Upper lobe of right lung (tissue), 1 donor: ENCODE data around the gene IRF2BP1. TPM values are rescaled to one million over a fixed set of nuclear protein-coding genes. Genes with fewer than 3 reads are reported as not detected.

Experiments
- ATAC-seq: fragments of 200-7000 bp; cut with Tn5 transposase; one replicate; pipeline ENCODE4 v1.9.1; 2020; ENCODE audit warnings: mild to moderate bottlenecking, moderate library complexity
- DNase-seq: peaks from one replicate; pipeline ENCODE4 v3.0.0-alpha.2; 2020
- H3K27ac ChIP-seq: fragments of 200-600 bp; one replicate; pipeline ENCODE4 v1.8.0; 2022
- H3K27me3 ChIP-seq: fragments of 200-600 bp; one replicate; pipeline ENCODE4 v1.8.0; 2022; ENCODE audit warnings: mild to moderate bottlenecking
- H3K36me3 ChIP-seq: fragments of 200-600 bp; one replicate; pipeline ENCODE4 v1.8.0; 2022
- H3K4me1 ChIP-seq: fragments of 200-600 bp; one replicate; pipeline ENCODE4 v1.8.0; 2022
- H3K4me3 ChIP-seq: fragments of 200-600 bp; one replicate; pipeline ENCODE4 v1.8.0; 2022; ENCODE audit warnings: mild to moderate bottlenecking
- H3K9me3 ChIP-seq: fragments of 200-600 bp; one replicate; pipeline ENCODE4 v1.8.0; 2022
- intact Hi-C: fragments of 100-400 bp; cut with DNase I; formaldehyde crosslinking; loops from one replicate; pipeline ENCODE4 v1.11.0; 2022
- total RNA-seq: library from RNA; stranded (reverse); fragmentation: NEBNext Ultra II Directional; extraction: Animal tissue kit (Norgen Biotek cat#: 25700); gene quantifications from one replicate; pipeline ENCODE4 v1.2.1, GENCODE V29; 2021
- TF ChIP-seq, protein P1 (sequence below): fragments of 200-600 bp; IDR thresholded peaks from one replicate; pipeline ENCODE4 v1.8.0; 2022; ENCODE audit warnings: antibody characterized with exemption
- donor health status: DM: no; HTN: yes; CAD: no; lungs with severe emphysema.

The IRF2BP1 gene
- total RNA-seq, 1 donor from 2014 or later = 25.0 TPM

DNA sequence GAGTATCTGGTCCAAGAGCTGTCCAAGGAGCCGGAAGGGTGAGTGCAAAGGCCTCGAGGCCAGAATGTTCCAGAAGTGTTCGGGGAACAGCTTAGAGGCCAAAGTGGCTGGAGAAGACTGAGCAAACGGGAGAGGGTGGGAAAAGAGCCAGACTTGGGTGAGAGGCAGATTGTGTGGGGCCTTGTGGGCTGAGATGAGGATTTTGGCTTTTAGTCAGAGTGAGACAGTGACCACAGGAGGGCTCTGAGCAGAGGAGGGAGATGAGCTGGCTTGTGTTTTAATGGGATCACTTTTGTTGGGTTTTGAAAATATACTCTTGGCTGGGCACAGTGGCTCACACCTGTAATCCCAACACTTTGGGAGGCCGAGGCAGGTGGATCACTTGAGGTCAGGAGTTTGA, 23.0 kb upstream of the IRF2BP1 start:
- Histone ChIP-seq H3K4me3 (no peak overlapping the region), H3K36me3 (no peaks in the 10 kb centered on the region), H3K9me3 (no peaks in the 10 kb centered on the region), H3K4me1 (no peaks in the 10 kb centered on the region), H3K27ac (no peak overlapping the region), H3K27me3 (peaks cover 8% of the 10 kb centered on the region)
- TF ChIP-seq, protein P1, sequence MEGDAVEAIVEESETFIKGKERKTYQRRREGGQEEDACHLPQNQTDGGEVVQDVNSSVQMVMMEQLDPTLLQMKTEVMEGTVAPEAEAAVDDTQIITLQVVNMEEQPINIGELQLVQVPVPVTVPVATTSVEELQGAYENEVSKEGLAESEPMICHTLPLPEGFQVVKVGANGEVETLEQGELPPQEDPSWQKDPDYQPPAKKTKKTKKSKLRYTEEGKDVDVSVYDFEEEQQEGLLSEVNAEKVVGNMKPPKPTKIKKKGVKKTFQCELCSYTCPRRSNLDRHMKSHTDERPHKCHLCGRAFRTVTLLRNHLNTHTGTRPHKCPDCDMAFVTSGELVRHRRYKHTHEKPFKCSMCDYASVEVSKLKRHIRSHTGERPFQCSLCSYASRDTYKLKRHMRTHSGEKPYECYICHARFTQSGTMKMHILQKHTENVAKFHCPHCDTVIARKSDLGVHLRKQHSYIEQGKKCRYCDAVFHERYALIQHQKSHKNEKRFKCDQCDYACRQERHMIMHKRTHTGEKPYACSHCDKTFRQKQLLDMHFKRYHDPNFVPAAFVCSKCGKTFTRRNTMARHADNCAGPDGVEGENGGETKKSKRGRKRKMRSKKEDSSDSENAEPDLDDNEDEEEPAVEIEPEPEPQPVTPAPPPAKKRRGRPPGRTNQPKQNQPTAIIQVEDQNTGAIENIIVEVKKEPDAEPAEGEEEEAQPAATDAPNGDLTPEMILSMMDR = no peak
- intact Hi-C loops = no loop called here
- ATAC-seq (no peak), DNase-seq (no peak)

DNA sequence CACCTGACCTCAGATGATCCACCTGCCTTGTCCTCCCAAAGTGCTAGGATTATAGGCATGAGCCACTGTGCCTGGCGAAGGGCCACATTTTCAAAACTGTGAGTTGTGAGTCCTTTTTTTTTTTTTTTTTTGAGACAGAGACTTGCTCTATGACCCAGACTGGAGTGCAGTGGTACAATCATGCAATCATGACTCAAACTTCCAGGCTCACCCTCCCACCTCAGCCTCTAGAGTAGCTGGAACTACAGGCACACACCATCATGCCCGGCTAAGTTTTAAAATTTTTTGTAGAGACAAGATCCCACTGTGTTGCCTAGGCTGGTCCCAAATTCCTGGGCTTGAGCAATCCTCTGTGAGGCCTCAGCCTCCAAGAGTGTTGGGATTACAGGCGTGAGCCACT, 20.3 kb upstream of the IRF2BP1 start:
- intact Hi-C loops = no loop called here

DNA sequence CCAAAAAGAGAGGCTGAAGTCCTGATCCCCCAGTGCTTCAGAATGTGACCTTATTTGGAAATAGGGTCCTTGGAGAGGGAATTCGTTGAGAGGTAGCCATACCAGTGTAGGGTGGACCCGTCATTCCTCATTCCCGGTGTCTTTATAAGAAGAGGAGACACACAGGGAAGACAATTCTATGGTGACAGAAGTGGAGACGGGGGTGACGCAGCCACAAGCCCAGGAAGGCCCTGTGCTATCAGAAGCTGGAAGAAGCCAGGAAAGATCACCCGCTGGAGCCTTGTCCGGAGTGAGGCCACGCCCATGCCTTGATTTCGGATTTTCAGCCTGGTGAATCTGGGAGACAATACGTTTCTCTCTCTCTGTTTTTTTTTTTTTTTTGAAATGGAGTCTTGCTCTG, 19.1 kb upstream of the IRF2BP1 start:
- Histone ChIP-seq H3K9me3 (no peaks in the 10 kb centered on the region), H3K4me1 (peaks cover 8% of the 10 kb centered on the region), H3K4me3 (no peak overlapping the region), H3K36me3 (no peaks in the 10 kb centered on the region), H3K27ac (no peak overlapping the region), H3K27me3 (no peaks in the 10 kb centered on the region)
- DNase-seq = no peak
- intact Hi-C loops = no loop called here
- no peak for ATAC-seq
- TF ChIP-seq, protein P1 = no peak

More for the DNA sequence above, 20.3 kb upstream of the IRF2BP1 start:
- H3K27me3 ChIP-seq = peaks cover 8% of the 10 kb centered on the region
- DNase-seq (no peak), ATAC-seq (no peak)
- H3K27ac ChIP-seq = no peak overlapping the region
- no peak overlapping the region for H3K4me3 ChIP-seq
- TF ChIP-seq, protein P1 = no peak
- H3K9me3 ChIP-seq = no peaks in the 10 kb centered on the region
- no peaks in the 10 kb centered on the region for H3K36me3 ChIP-seq
- peaks cover 3% of the 10 kb centered on the region for H3K4me1 ChIP-seq

DNA sequence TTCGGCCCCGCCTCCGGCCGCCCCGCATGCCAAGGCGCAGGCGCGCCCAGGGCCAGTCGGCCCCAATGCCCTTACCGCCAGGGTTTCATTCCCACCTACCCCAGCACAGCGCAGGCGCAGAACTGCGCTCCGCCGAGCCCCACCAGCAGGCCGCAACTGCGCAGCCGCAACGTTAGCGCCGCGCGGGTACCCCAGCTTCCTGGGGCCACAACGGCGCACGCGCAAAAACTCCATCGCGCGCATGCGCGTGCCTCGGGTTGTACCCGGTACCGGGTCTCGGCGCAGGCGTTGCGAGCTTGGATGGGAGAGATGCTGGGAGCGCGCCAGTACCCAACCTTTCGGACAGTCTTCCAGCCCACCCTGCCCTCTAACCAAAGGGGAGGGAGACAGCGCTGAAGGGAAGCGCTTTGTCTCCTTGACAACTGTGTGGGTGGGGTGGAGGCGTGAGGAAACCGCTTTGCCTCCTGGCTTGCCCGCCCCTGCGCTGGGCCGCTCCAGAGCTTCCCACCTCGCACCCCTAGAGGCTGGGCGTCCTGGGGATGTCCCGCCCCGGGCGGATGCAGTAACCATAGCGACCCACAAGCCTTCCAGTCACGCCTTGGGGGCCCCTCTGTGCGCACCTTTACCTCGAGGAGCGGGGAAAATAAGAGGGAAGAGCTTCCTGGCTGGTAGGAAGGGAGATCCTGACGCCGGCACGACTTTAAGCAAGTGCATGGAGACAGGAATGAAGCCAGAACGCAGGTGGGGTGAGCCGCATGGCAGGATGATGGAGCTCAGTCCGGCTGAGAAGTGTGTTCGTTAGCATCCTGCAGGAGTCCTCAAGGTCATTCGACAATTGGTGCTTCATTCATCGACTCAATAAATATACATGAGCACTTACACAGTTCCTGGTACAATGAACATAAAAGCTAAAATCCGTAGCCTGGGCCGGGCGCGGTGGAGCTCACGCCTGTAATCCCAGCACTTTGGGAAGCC, 17.0 kb upstream of the IRF2BP1 start:
- Histone ChIP-seq H3K4me1 (peaks cover 8% of the 10 kb centered on the region), H3K9me3 (no peaks in the 10 kb centered on the region), H3K27me3 (no peaks in the 10 kb centered on the region), H3K36me3 (peaks cover 19% of the 10 kb centered on the region), H3K4me3 (peak overlapping the region; percentile 70), H3K27ac (peak overlapping the region; percentile 60)
- ATAC-seq (peak; percentile 96), DNase-seq (peak; percentile 100)
- TF ChIP-seq, protein P1 = no peak
- intact Hi-C loops = no loop called here

DNA sequence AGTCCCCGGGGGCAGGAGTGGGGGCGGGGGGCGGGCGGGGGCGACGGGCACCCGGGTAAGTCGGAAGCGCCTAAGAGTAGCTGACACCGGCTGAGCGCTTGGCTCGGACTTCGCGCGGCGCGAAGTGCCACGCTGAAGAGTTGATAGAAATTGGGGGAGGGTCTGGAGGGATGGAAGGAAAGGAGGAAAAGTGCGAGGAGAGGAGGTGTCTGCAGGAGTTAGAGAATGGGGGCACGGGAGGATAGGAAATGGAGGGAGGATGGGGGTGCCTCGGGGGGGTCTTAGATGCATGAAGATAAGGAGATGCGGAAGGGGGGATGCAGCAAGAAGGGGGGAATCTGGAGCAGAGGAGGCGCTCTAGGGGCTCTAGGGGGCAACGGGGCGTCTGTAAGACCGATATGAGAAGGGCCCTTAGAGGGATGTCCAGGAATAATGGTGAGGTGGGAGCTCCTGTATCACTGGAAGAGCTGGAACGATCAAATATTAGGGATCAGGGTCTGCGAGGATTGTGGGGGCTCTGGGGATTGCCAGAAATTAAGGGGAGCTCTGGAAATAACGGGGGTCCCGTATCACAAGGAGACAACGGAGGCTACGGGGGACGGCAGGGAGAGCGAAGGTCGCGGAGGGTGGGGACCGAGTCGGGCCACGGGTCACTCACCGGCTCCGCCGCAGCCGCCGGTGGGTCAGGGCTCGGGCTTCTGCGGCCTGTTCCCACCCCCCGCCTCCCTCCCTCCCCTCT, 16.1 kb upstream of the IRF2BP1 start, which contains the start of gene MYPOP:
Gene MYPOP, minus strand, starts transcription at position 702 of the 739 bp plus-strand sequence. CDS start 840 bp downstream, outside the sequence.
- DNase-seq (no peak), ATAC-seq (no peak)
- peaks cover 8% of the 10 kb centered on the region for H3K4me1 ChIP-seq
- intact Hi-C loops = no loop called here
- no peaks in the 10 kb centered on the region for H3K27me3 ChIP-seq
- H3K9me3 ChIP-seq = no peaks in the 10 kb centered on the region
- H3K27ac ChIP-seq = peak within 1 kb of the TSS; percentile 60
- TF ChIP-seq, protein P1 = no peak
- H3K36me3 ChIP-seq = peaks cover 25% of the 10 kb centered on the region
- H3K4me3 ChIP-seq = peak within 1 kb of the TSS; percentile 70
